Testis (tissue), 3 donors: ENCODE data around the gene RBBP8NL. TPM values are rescaled to one million over a fixed set of nuclear protein-coding genes. Genes with fewer than 3 reads are reported as not detected.

Source experiments
- DNase-seq: peaks from one replicate; pipeline ENCODE4 v3.0.0-alpha.2; 2019
- H3K27ac ChIP-seq, 2 donors: fragments of 200-600 bp; sonication (generic); one replicate each; pipeline ENCODE4 v1.5.1; 2019
- H3K27me3 ChIP-seq: fragments of 200-600 bp; sonication (generic); one replicate; pipeline ENCODE4 v1.5.1; 2019
- H3K36me3 ChIP-seq: fragments of 200-600 bp; sonication (generic); one replicate; pipeline ENCODE4 v1.5.1; 2017; ENCODE audit warnings: low read depth; ENCODE audit errors: missing control alignments
- H3K4me1 ChIP-seq: fragments of 200-600 bp; sonication (generic); one replicate; pipeline ENCODE4 v1.5.1; 2019
- H3K4me3 ChIP-seq, 2 donors: fragments of 200-600 bp; sonication (generic); one replicate each; pipeline ENCODE4 v1.5.1; 2017 to 2019
- H3K9me3 ChIP-seq: fragments of 200-600 bp; sonication (generic); one replicate; pipeline ENCODE4 v1.5.1; 2017
- POLR2A ChIP-seq: fragments of 450-650 bp; IDR thresholded peaks from one replicate; pipeline ENCODE4 v1.6.1; 2017; ENCODE audit warnings: antibody characterized with exemption, mild to moderate bottlenecking, moderate library complexity
- WGBS, 2 donors: methylation state at CpG; one replicate each; pipeline ENCODE4 v1.1.5; 2018; 5-methylcytosine and 5-hydroxymethylcytosine counted together
- intact Hi-C: fragments of 100-400 bp; cut with DNase I; formaldehyde crosslinking; loops from one replicate; pipeline ENCODE4 v1.15.1; 2023; ENCODE audit warnings: low total_unique reads
- polyA plus RNA-seq: library from polyadenylated mRNA; stranded (reverse); fragments of 350-450 nt; fragmentation: Illumina TruSeq; extraction: RNeasy Lipid Tissue Mini Kit (QIAGEN cat#74804); gene quantifications from one replicate; pipeline ENCODE4 v1.2.3, GENCODE V29; 2014; ENCODE audit warnings: low read depth, low replicate concordance; ENCODE audit not compliant: insufficient read depth
- total RNA-seq, 2 donors: library from RNA; depleted of rRNA; stranded (reverse); fragments of >200 nt; gene quantifications; one replicate each; pipeline ENCODE4 v1.2.3, GENCODE V29; 2016
- TF ChIP-seq, protein P1 (sequence below), 3 experiments: fragments of 450-650 bp in 2 of 3; fragments of 200-600 bp in 1 of 3; sonication (generic) in 1 of 3; IDR thresholded peaks; one replicate each; pipeline ENCODE4 v1.5.1; 2016 to 2019; ENCODE audit warnings: antibody characterized with exemption in 3 of 3, mild to moderate bottlenecking in 2 of 3, moderate library complexity in 1 of 3

The RBBP8NL gene
- total and polyA plus RNA-seq, 3 donors from 2014 or later, result 0.81 to 2.8 (median 1.3) TPM

- 91 to 92% methylated on average over 6 to 16 of the region's 16 CpGs for WGBS, 2 donors
These were observed 14.7 kb upstream of the RBBP8NL start for GRCh38 chr20:62441987-62442539.

DNA sequence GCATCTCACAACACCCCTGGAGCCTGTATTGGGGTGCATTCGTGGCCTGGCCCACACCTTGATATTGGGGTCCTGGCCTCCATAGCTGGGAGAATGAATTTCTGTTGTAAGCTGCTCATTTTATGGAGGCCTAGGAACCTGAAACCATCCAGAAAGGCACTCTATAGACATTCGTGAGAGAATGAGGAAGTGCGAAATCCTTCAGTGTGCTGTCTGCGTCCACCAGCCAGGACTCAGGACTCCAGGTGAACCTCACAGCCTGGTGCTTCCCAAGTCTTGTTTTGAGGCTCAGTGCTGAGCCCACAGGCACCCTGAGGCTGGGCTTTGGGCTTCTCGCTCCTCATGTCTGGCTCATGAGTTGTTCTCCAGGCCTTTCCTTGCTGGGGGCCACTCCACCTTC is 11.9 kb upstream of the RBBP8NL start:
- H3K4me1 ChIP-seq, result no peaks in the 10 kb centered on the region
- no peaks in the 10 kb centered on the region for H3K9me3 ChIP-seq
- no peak overlapping the region for H3K4me3 ChIP-seq
- 90 to 91% methylated on average over 2 to 5 of the region's 5 CpGs for WGBS, 2 donors
- TF ChIP-seq POLR2A, result no peak
- TF ChIP-seq, protein P1, sequence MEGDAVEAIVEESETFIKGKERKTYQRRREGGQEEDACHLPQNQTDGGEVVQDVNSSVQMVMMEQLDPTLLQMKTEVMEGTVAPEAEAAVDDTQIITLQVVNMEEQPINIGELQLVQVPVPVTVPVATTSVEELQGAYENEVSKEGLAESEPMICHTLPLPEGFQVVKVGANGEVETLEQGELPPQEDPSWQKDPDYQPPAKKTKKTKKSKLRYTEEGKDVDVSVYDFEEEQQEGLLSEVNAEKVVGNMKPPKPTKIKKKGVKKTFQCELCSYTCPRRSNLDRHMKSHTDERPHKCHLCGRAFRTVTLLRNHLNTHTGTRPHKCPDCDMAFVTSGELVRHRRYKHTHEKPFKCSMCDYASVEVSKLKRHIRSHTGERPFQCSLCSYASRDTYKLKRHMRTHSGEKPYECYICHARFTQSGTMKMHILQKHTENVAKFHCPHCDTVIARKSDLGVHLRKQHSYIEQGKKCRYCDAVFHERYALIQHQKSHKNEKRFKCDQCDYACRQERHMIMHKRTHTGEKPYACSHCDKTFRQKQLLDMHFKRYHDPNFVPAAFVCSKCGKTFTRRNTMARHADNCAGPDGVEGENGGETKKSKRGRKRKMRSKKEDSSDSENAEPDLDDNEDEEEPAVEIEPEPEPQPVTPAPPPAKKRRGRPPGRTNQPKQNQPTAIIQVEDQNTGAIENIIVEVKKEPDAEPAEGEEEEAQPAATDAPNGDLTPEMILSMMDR (IDR thresholded peaks at IDR 0.05), result no peak
- intact Hi-C loops, result no loop called here
- H3K27ac ChIP-seq, result no peak overlapping the region
- no peaks in the 10 kb centered on the region for H3K36me3 ChIP-seq
- no peaks in the 10 kb centered on the region for H3K27me3 ChIP-seq
- no peak for DNase-seq

More at GRCh38 chr20:62441987-62442539, 14.7 kb upstream of the RBBP8NL start:
- Histone ChIP-seq H3K4me3 (no peak overlapping the region), H3K4me1 (no peaks in the 10 kb centered on the region), H3K36me3 (no peaks in the 10 kb centered on the region), H3K9me3 (no peaks in the 10 kb centered on the region), H3K27ac (no peak overlapping the region), H3K27me3 (no peaks in the 10 kb centered on the region)
- intact Hi-C loops, result no loop called here
- TF ChIP-seq, protein P1 (IDR thresholded peaks at IDR 0.05), result no peak
- no peak for TF ChIP-seq POLR2A
- DNase-seq, result no peak

- 91 to 92% methylated on average over 12 to 15 of the region's 24 CpGs for WGBS, 2 donors
- TF ChIP-seq, protein P1 (IDR thresholded peaks at IDR 0.05), result no peak
- no peak for TF ChIP-seq POLR2A
- H3K27ac ChIP-seq, result no peak overlapping the region
- no peaks in the 10 kb centered on the region for H3K27me3 ChIP-seq
- H3K4me3 ChIP-seq, result no peak overlapping the region
- no peaks in the 10 kb centered on the region for H3K4me1 ChIP-seq
- intact Hi-C loops, result no loop called here
- DNase-seq, result no peak
- H3K9me3 ChIP-seq, result no peaks in the 10 kb centered on the region
- H3K36me3 ChIP-seq, result no peaks in the 10 kb centered on the region
These were observed 10.6 kb upstream of the RBBP8NL start for GRCh38 chr20:62437927-62438326.

DNA sequence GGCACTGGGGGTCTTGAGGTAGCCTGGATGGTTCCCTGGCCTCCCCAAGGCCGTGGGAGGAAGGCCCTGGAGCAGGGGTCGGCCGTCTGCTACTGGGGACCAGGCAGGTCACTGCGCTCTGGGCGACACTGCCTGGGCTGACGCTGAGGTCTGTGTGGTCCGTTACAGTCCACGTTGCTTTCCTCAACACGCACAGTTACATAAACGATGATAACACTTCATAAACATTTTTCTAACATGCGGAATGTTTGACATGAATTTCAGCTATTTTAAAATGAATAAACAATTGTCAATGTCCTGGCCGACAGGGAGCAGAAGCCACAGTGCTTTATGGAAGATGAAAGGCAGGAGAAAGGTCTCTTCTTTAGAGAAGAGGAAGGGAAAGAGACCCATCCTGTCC is 10.2 kb upstream of the RBBP8NL start:
- Histone ChIP-seq H3K4me1 (no peaks in the 10 kb centered on the region), H3K36me3 (no peaks in the 10 kb centered on the region), H3K9me3 (no peaks in the 10 kb centered on the region), H3K27me3 (no peaks in the 10 kb centered on the region), H3K4me3 (no peak overlapping the region), H3K27ac (no peak overlapping the region)
- TF ChIP-seq, protein P1 (IDR thresholded peaks at IDR 0.05), result no peak
- TF ChIP-seq POLR2A, result no peak
- WGBS, 2 donors, result 85 to 86% methylated on average over 9 to 12 of the region's 12 CpGs
- no peak for DNase-seq
- intact Hi-C loops, result no loop called here

DNA sequence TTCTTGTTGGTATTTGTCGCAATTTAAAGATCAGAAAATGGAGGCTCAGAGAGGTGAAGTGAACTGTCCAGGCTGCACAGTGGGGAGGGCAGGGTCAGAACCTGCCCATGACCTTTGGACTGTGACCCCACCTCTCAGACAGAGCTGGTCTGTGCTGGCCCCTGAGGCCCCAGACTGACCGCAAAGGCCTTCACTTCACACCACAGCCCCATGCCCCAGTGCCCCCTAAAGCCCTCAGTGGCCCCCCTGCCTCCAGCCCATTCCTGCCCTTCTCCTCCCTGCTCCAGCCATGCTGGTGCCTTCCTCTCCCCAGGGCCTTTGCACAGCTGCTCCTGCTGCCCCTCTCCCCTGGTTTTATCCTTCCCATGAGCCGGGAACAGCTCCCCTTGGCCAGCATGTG is 9.4 kb upstream of the RBBP8NL start:
- Histone ChIP-seq H3K27me3 (no peaks in the 10 kb centered on the region), H3K9me3 (no peaks in the 10 kb centered on the region)
- 94 to 96% methylated on average over 3 of the region's 3 CpGs for WGBS, 2 donors

More for the DNA sequence above, 9.4 kb upstream of the RBBP8NL start:
- no peaks in the 10 kb centered on the region for H3K36me3 ChIP-seq
- no peaks in the 10 kb centered on the region for H3K4me1 ChIP-seq
- no peak overlapping the region for H3K27ac ChIP-seq
- intact Hi-C loops, result no loop called here
- DNase-seq, result no peak
- TF ChIP-seq, protein P1 (IDR thresholded peaks at IDR 0.05), result no peak
- TF ChIP-seq POLR2A, result no peak
- no peak overlapping the region for H3K4me3 ChIP-seq
